ENCODE results near the gene ARL5A.

DNA sequence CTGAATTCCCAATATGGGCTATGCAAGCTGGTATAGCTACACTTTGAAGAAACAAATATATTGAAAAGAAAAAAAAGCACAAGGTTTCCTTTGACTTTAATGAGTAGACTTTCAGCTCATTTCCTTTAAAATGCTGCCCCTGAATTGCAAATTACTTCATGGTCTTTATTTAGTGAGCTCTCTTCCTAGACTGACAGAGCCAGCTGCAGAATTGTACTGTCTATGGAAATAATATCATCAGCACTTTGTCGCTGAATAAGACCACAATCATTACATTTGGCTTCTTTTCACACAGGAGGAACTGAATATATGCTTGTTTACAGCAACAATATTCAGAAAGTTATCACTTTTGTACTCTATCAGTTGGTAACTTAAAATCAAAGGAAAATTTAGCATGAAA lies 41.7 kb downstream of the ARL5A start:
- TF ChIP-seq, protein P1, sequence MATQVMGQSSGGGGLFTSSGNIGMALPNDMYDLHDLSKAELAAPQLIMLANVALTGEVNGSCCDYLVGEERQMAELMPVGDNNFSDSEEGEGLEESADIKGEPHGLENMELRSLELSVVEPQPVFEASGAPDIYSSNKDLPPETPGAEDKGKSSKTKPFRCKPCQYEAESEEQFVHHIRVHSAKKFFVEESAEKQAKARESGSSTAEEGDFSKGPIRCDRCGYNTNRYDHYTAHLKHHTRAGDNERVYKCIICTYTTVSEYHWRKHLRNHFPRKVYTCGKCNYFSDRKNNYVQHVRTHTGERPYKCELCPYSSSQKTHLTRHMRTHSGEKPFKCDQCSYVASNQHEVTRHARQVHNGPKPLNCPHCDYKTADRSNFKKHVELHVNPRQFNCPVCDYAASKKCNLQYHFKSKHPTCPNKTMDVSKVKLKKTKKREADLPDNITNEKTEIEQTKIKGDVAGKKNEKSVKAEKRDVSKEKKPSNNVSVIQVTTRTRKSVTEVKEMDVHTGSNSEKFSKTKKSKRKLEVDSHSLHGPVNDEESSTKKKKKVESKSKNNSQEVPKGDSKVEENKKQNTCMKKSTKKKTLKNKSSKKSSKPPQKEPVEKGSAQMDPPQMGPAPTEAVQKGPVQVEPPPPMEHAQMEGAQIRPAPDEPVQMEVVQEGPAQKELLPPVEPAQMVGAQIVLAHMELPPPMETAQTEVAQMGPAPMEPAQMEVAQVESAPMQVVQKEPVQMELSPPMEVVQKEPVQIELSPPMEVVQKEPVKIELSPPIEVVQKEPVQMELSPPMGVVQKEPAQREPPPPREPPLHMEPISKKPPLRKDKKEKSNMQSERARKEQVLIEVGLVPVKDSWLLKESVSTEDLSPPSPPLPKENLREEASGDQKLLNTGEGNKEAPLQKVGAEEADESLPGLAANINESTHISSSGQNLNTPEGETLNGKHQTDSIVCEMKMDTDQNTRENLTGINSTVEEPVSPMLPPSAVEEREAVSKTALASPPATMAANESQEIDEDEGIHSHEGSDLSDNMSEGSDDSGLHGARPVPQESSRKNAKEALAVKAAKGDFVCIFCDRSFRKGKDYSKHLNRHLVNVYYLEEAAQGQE (IDR thresholded peaks at IDR 0.05; ENCODE audit: insufficient read depth in 1 of 2, low read depth in 2 of 2, low read length in 2 of 2), result no peak
- TF ChIP-seq POLR2AphosphoS5 (IDR thresholded peaks at IDR 0.05; ENCODE audit: low read depth, low read length), result no peak

All from PFSK-1 (cell line).